ENCODE data around the gene UNC13C. TPM values are rescaled to one million over a fixed set of nuclear protein-coding genes. Genes with fewer than 3 reads are reported as not detected.

UNC13C gene
- total and polyA plus RNA-seq, 2 of the 13 experiments (the other 11 are each of a cell fraction or from before 2014, with no cell fraction given) = 0.04 TPM; not detected in 1

GRCh38 chr15:54520616-54521015 lies 542.4 kb downstream of the UNC13C start (continued):
- TF ChIP-seq SP2 (CRISPR knock-in tag; IDR thresholded peaks at IDR 0.05) (no peak), TEF (CRISPR knock-in tag; IDR thresholded peaks at IDR 0.05) (no peak), PRDM15 (CRISPR knock-in tag; IDR thresholded peaks at IDR 0.05) (no peak), ZNF563 (CRISPR knock-in tag; IDR thresholded peaks at IDR 0.05) (no peak), MYNN (CRISPR knock-in tag; IDR thresholded peaks at IDR 0.05; ENCODE audit: low read depth) (no peak), PATZ1 (CRISPR knock-in tag; IDR thresholded peaks at IDR 0.05) (no peak), SOX5 (CRISPR knock-in tag; IDR thresholded peaks at IDR 0.05; ENCODE audit: borderline replicate concordance) (no peak), ZFP91 (CRISPR knock-in tag; IDR thresholded peaks at IDR 0.05; ENCODE audit: borderline replicate concordance) (no peak)
